A549 (cell line): ENCODE measurements around the gene CSNK2A1. TPM values are rescaled to one million over a fixed set of nuclear protein-coding genes. Genes with fewer than 3 reads are reported as not detected.

Experiments
- ATAC-seq, 2 experiments: fragments of 200-7000 bp in 1 of 2; fragments of >200 bp in 1 of 2; cut with Nextera tagmentation in 1 of 2; cut with Tn5 transposase in 1 of 2; 3 replicates each; pipeline versions ENCODE4 v1.8.0 to v1.9.1; 2018 to 2020; ENCODE audit warnings: mild to moderate bottlenecking in 1 of 2, moderate library complexity in 1 of 2
- CTCF ChIA-PET: fragments of 300-600 bp; sonication (Branson Sonifier 250); formaldehyde crosslinking; extraction: SDS; loops from one replicate; lab custom pipeline; 2021; ENCODE audit warnings: antibody characterized with exemption, inconsistent platforms; lab: Yijun Ruan, JAX
- POLR2A ChIA-PET: fragments of 350-600 bp; formaldehyde crosslinking; extraction: SDS; loops from one replicate; lab custom pipeline; 2021; ENCODE audit warnings: antibody characterized with exemption, inconsistent platforms; lab: Yijun Ruan, JAX
- DNase-seq, 2 experiments: peaks; one replicate each; pipeline versions ENCODE4 v3.0.0 to v3.0.0-alpha.2; 2011 to 2016; ENCODE audit warnings: low read depth in 1 of 2, low spot score in 1 of 2
- FAIRE-seq: peaks from 2 replicates; lab custom pipeline; 2011; peaks lifted over from hg19 to GRCh38; lab: Jason Lieb, UNC
- H3K27ac ChIP-seq, 2 experiments: fragments of >200 bp; sonication (Bioruptor Twin); formaldehyde crosslinking; 3 replicates each; pipeline ENCODE4 v1.5.1; 2016 to 2017
- H3K4me1 ChIP-seq: fragments of >200 bp; sonication (Bioruptor Twin); formaldehyde crosslinking; 3 replicates; pipeline ENCODE4 v1.6.1; 2016
- H3K4me2 ChIP-seq: fragments of >200 bp; sonication (Bioruptor Twin); formaldehyde crosslinking; 3 replicates; pipeline ENCODE4 v1.6.1; 2016
- H3K4me3 ChIP-seq: fragments of >200 bp; sonication (Bioruptor Twin); formaldehyde crosslinking; 3 replicates; pipeline ENCODE4 v1.5.1; 2016
- H3K9me3 ChIP-seq: fragments of >200 bp; sonication (Bioruptor Twin); formaldehyde crosslinking; 3 replicates; pipeline ENCODE4 v1.6.1; 2016
- BCL3 ChIP-seq: fragments of >200 bp; sonication (Bioruptor Twin); formaldehyde crosslinking; IDR thresholded peaks from 3 replicates; pipeline ENCODE4 v1.6.1; 2016
- CBX2 ChIP-seq: fragments of 200-600 bp; sonication (generic); IDR thresholded peaks from 2 replicates; pipeline ENCODE4 v1.6.1; 2016; ENCODE audit warnings: low read depth, mild to moderate bottlenecking, borderline replicate concordance
- CHD2 ChIP-seq: fragments of 150-350 bp; IDR thresholded peaks from 2 replicates; pipeline ENCODE4 v1.6.1; 2014; ENCODE audit warnings: low read length; ENCODE audit not compliant: partially characterized antibody
- CTCF ChIP-seq: fragments of >200 bp; sonication (Bioruptor Twin); formaldehyde crosslinking; IDR thresholded peaks from 3 replicates; pipeline ENCODE4 v1.5.1; 2016
- EHF ChIP-seq: fragments of 250-450 bp; sonication (Bioruptor Pico); IDR thresholded peaks from 2 replicates; pipeline ENCODE4 v1.5.0; 2020; ENCODE audit warnings: mild to moderate bottlenecking
- EHMT2 ChIP-seq: fragments of 200-600 bp; sonication (generic); IDR thresholded peaks from 2 replicates; pipeline ENCODE4 v1.6.1; 2016; ENCODE audit warnings: antibody characterized with exemption, low read depth, mild to moderate bottlenecking, moderate library complexity
- ESRRA ChIP-seq: fragments of 150-350 bp; IDR thresholded peaks from 2 replicates; pipeline ENCODE4 v1.6.1; 2014; ENCODE audit warnings: mild to moderate bottlenecking, low read length, borderline replicate concordance
- FOXS1 ChIP-seq: fragments of 250-450 bp; sonication (Bioruptor Pico); IDR thresholded peaks from 2 replicates; pipeline ENCODE4 v1.5.0; 2020; ENCODE audit warnings: mild to moderate bottlenecking, moderate library complexity
- GATA3 ChIP-seq: IDR thresholded peaks from 2 replicates; pipeline ENCODE4 v1.6.1; 2012; ENCODE audit warnings: borderline replicate concordance
- HOXB5 ChIP-seq: fragments of 250-450 bp; sonication (Bioruptor Pico); IDR thresholded peaks from 2 replicates; pipeline ENCODE4 v1.5.0; 2020; ENCODE audit warnings: mild to moderate bottlenecking, moderate library complexity
- JUN ChIP-seq, 2 experiments: fragments of >200 bp; sonication (Bioruptor Twin); formaldehyde crosslinking; IDR thresholded peaks; 2 replicates in 1 of 2; 3 replicates in 1 of 2; pipeline ENCODE4 v1.6.1; 2016 to 2017
- KDM1A ChIP-seq: fragments of 200-600 bp; sonication (generic); IDR thresholded peaks from 2 replicates; pipeline ENCODE4 v1.6.1; 2016; ENCODE audit warnings: low read depth, mild to moderate bottlenecking
- KDM5A ChIP-seq: fragments of 200-600 bp; sonication (generic); IDR thresholded peaks from 2 replicates; pipeline ENCODE4 v1.6.1; 2016; ENCODE audit warnings: antibody characterized with exemption, mild to moderate bottlenecking
- MAX ChIP-seq: IDR thresholded peaks from 2 replicates; pipeline ENCODE4 v1.6.1; 2012
- MAZ ChIP-seq: fragments of 150-350 bp; IDR thresholded peaks from 2 replicates; pipeline ENCODE4 v1.6.1; 2014; ENCODE audit warnings: antibody characterized with exemption, low read depth, low read length, borderline replicate concordance
- MYC ChIP-seq: IDR thresholded peaks from 2 replicates; pipeline ENCODE4 v1.6.1; 2012; ENCODE audit warnings: mild to moderate bottlenecking, inconsistent platforms, low read length, improper control_type of control experiment, borderline replicate concordance
- RAD21 ChIP-seq, 2 experiments: fragments of >200 bp in 1 of 2; sonication (Bioruptor Twin) in 1 of 2; formaldehyde crosslinking in 1 of 2; IDR thresholded peaks in 1 of 2; conservative IDR thresholded peaks in 1 of 2; 2 replicates in 1 of 2; 3 replicates in 1 of 2; pipeline ENCODE4 v1.6.1; 2012 to 2018; ENCODE audit warnings: inconsistent platforms in 1 of 2
- RARB ChIP-seq: fragments of 250-450 bp; sonication (Bioruptor Pico); IDR thresholded peaks from 2 replicates; pipeline ENCODE4 v1.8.0; 2021; ENCODE audit warnings: mild to moderate bottlenecking, moderate library complexity
- RCOR1 ChIP-seq: fragments of 150-350 bp; IDR thresholded peaks from 2 replicates; pipeline ENCODE4 v1.6.1; 2014; ENCODE audit warnings: antibody characterized with exemption, low read length, low read depth
- RFX5 ChIP-seq: fragments of 450-650 bp; IDR thresholded peaks from 2 replicates; pipeline ENCODE4 v1.7.1; 2014; ENCODE audit warnings: antibody characterized with exemption, mild to moderate bottlenecking, moderate library complexity
- SMC3 ChIP-seq: fragments of >200 bp; sonication (Bioruptor Twin); formaldehyde crosslinking; IDR thresholded peaks from 3 replicates; pipeline ENCODE4 v1.6.1; 2018; ENCODE audit warnings: inconsistent platforms
- SREBF2 ChIP-seq: fragments of 450-650 bp; IDR thresholded peaks from 2 replicates; pipeline ENCODE4 v1.6.1; 2014; ENCODE audit warnings: mild to moderate bottlenecking, moderate library complexity
- TFCP2L1 ChIP-seq: fragments of 250-450 bp; sonication (Bioruptor Pico); IDR thresholded peaks from 2 replicates; pipeline ENCODE4 v1.5.0; 2021; ENCODE audit warnings: mild to moderate bottlenecking
- ZFP36 ChIP-seq: fragments of 450-650 bp; IDR thresholded peaks from 2 replicates; pipeline ENCODE4 v1.6.1; 2014; ENCODE audit warnings: borderline replicate concordance; ENCODE audit not compliant: partially characterized antibody
- ZNF302 ChIP-seq: fragments of 250-450 bp; sonication (Bioruptor Pico); IDR thresholded peaks from 2 replicates; pipeline ENCODE4 v1.9.0; 2021; ENCODE audit warnings: inconsistent platforms, mild to moderate bottlenecking, moderate library complexity
- WGBS: methylation state at CpG from one replicate; pipeline ENCODE4 v1.1.6; 2017; ENCODE audit errors: missing lambda C conversion rate; 5-methylcytosine and 5-hydroxymethylcytosine counted together
- polyA plus RNA-seq, 4 experiments: library from polyadenylated mRNA; depleted of rRNA in 3 of 4; stranded (reverse); fragments of >200 nt; fragmentation: RNase III in 1 of 4; extraction: RNeasy Plus Mini Kit Qiagen cat#74134 plus additional on column Dnase treatment in 1 of 4; gene quantifications; 2 replicates in 3 of 4; 3 replicates in 1 of 4; pipeline ENCODE4 v1.2.3, GENCODE V29; 2011 to 2017

Gene CSNK2A1
- polyA plus RNA-seq, 2 of the 4 experiments (the other 2 are of a cell fraction) = 157 to 306 TPM

- WGBS = 93% methylated on average over 13 of the region's 13 CpGs
- ATAC-seq = no peak
- POLR2A ChIA-PET = interaction anchor here (1.2 to 2.2 kb wide), 4 partner anchors 25 to 70 kb away, joined by 4 to 13 read pairs (median 8); partner anchors contain the start of gene TRIB3
Observed at GRCh38 chr20:432208-432607, 111.4 kb downstream of the CSNK2A1 start.

GRCh38 chr20:431012-431904 is 112.3 kb downstream of the CSNK2A1 start:
- no peaks in the 10 kb centered on the region for H3K9me3 ChIP-seq
- FAIRE-seq = peak; percentile 99
- peaks cover 16% of the 10 kb centered on the region for H3K4me1 ChIP-seq
- peak; percentile 94 to 95 for DNase-seq
- no peak overlapping the region for H3K4me2 ChIP-seq
- ChIA-PET CTCF (interaction anchor here (0.6 to 28.5 kb wide), 47 partner anchors 11 to 582 kb away, joined by 3 to 1229 read pairs (median 5); partner anchors contain the start of genes NRSN2, TBC1D20 and TRIB3), POLR2A (interaction anchor here (0.6 to 2.2 kb wide), 7 partner anchors 24 to 84 kb away, joined by 3 to 13 read pairs (median 6); partner anchors contain the start of gene TRIB3)
- TF ChIP-seq RCOR1 (0 out of 2 replicates have a peak, but pooled peaks have one; percentile 35), ZFP36 (no peak), KDM5A (no peak), SMC3 (peak; percentile 98), GATA3 (0 out of 2 replicates have a peak, but pooled peaks have one; percentile 28), MAX (peak; percentile 81), ESRRA (0 out of 2 replicates have a peak, but pooled peaks have one; percentile 34), RAD21 (conservative IDR thresholded peaks at IDR 0.05 in 1 of 2, IDR thresholded peaks at IDR 0.05 in 1 of 2) (peak; percentile 95 to 98), JUN (IDR thresholded peaks at IDR 0.05) (peak in 1 of 2 experiments; percentile 19; a peak in 3 of 5 replicates), EHMT2 (no peak), CTCF (peak; percentile 99)
- ATAC-seq = peak; percentile 70 to 93
- no peak overlapping the region for H3K4me3 ChIP-seq
- 44% methylated on average over 17 of the region's 17 CpGs for WGBS
- H3K27ac ChIP-seq = peak overlapping the region; percentile 27 to 73; a peak in 5 of 6 replicates

More at GRCh38 chr20:432208-432607, 111.4 kb downstream of the CSNK2A1 start:
- Histone ChIP-seq H3K4me3 (no peak overlapping the region), H3K4me1 (peaks cover 16% of the 10 kb centered on the region), H3K4me2 (no peak overlapping the region), H3K9me3 (no peaks in the 10 kb centered on the region), H3K27ac (peak overlapping the region in 1 of 2 experiments; percentile 73; a peak in 2 of 6 replicates)
- FAIRE-seq (no peak), DNase-seq (no peak)
- TF ChIP-seq RFX5 = no peak
- no peak for TF ChIP-seq EHF (CRISPR knock-in tag)
- TF ChIP-seq RARB (CRISPR knock-in tag) = no peak
- no peak for TF ChIP-seq BCL3
- TF ChIP-seq ZNF302 (CRISPR knock-in tag) = no peak
- no peak for TF ChIP-seq MAZ
- TF ChIP-seq HOXB5 (CRISPR knock-in tag) = no peak
- TF ChIP-seq SREBF2 = no peak
- no peak for TF ChIP-seq CBX2
- TF ChIP-seq TFCP2L1 (CRISPR knock-in tag) = no peak
- no peak for TF ChIP-seq CHD2
- TF ChIP-seq KDM1A = no peak
- no peak for TF ChIP-seq FOXS1
- no peak for TF ChIP-seq MYC
- CTCF ChIA-PET = interaction anchor here (0.9 to 28.5 kb wide), 30 partner anchors 12 to 307 kb away, joined by 3 to 1229 read pairs (median 6); partner anchors contain the start of genes NRSN2, TBC1D20 and TRIB3
